ENCODE data around the gene AHR.
"Not testable (repeated sequence)": the region's sequence is repeated elsewhere in the genome, so short reads cannot be mapped to it uniquely, and the experiment has no call there.

Gene AHR

DNA sequence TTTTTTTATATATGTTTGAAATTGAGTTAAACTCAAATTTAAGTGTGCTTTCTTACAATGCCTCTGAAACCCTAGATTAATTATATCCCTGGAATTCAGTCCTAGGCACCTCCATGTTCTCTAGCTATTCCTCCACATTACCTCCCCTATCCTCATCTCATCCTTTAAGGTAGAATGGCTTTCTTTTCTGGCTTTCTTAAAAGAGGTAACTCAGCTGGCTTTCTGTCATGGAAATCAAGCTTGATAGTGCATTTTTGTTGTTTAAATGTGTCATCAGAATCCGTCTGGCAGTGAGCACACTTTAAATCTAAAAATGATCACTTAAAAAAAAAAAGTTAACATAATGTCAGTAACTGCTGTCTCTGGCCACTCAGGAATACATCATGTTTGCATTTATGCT is 42.2 kb downstream of the AHR start:
- DNase-seq (ENCODE audit: low read depth): no peak

DNA sequence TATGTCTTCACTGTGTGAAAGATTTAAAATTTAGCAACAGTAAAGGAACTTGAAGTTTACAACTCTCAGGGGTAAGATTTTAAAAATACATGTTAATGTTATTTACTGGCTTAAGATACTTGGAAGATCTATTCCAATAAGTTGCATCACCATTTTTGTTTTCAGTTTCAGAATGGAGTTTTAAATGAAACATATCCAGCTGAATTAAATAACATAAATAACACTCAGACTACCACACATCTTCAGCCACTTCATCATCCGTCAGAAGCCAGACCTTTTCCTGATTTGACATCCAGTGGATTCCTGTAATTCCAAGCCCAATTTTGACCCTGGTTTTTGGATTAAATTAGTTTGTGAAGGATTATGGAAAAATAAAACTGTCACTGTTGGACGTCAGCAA is 44.3 kb downstream of the AHR start:
- no peak for DNase-seq (ENCODE audit: low read depth)

DNA sequence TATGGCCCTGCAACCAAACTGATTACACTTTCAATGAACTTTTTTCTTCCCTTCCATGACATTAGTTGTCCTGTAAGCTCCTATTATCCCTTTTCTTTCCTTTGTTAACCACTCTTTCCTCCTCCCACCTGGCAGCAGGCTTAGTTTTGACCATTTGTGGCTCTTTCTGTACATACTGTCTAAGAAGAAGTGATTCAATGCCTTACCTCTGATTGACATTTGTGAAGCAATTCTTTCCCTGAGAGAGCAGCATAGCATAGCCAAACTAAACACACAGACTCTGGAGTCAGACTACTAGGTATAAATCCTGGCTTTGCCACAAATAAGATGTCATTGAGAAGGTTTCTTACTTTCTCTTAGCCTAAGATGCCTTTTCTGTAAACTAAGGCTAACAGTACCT is 48.9 kb downstream of the AHR start:
- no peak for DNase-seq (ENCODE audit: low read depth)

DNA sequence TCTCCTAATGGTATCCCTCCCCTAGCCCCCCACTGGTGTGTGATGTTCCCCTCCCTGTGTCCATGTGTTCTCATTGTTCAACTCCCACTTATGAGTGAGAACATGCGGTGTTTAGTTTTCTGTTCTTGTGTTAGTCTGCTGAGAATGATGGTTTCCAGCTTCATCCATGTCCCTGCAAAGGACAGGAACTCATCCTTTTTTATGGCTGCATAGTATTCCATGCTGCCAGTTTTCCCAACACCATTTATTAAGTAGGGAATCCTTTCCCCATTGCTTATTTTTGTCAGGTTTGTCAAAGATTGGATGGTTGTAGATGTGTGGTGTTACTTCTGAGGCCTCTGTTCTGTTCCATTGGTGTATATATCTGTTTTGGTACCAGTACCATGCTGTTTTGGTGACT is 50.5 kb downstream of the AHR start:
- DNase-seq (ENCODE audit: low read depth): not testable (repeated sequence)

DNA sequence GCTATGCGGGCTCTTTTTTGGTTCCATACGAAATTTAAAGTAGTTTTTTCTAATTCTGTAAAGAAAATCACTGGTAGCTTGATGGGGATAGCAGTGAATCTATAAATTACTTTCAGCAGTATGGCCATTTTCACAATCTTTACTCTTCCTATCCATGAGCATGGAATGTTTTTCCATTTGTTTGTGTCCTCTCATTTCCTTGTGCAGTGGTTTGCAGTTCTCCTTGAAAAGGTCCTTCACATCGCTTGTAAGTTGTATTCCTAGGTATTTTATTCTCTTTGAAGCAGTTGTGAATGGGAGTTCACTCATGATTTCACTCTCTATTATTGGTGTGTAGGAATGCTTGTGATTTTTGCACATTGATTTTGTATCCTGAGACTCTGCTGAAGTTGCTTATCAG is 51.9 kb downstream of the AHR start:
- not testable (repeated sequence) for DNase-seq (ENCODE audit: low read depth)

DNA sequence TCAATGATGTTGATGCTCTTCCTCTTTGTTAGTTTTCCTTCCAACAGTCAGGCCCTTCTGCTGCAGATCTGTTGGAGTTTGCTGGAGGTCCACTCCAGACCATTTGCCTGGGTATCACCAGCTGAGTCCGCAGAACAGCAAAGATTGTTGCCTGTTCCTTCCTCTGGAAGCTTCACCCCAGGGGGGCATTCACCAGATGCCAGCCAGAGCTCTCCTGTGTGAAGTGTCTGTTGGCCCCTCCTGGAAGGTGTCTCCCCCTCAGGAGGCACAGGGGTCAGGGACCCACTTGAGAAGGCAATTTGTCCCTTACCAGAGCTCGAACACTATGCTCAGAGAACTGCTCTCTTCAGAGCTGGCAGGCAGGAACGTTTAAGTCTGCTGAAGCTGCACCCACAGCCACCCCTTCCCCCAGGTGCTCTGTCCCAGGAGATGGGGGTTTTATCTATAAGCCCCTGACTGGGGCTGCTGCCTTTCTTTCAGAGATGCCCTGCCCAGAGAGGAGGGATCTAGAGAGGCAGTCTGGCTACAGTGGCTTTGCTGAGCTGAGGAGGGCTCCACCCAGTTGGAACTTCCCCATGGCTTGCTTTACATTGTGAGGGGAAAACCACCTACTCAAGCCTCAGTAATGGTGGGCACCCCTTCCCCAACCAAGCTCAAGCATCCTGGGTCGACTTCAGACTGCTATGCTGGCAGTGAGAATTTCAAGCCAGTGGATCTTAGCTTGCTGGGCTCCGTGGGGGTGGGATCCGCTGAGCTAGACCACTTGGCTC is 55.4 kb downstream of the AHR start:
- not testable (repeated sequence) for DNase-seq (ENCODE audit: low read depth)

DNA sequence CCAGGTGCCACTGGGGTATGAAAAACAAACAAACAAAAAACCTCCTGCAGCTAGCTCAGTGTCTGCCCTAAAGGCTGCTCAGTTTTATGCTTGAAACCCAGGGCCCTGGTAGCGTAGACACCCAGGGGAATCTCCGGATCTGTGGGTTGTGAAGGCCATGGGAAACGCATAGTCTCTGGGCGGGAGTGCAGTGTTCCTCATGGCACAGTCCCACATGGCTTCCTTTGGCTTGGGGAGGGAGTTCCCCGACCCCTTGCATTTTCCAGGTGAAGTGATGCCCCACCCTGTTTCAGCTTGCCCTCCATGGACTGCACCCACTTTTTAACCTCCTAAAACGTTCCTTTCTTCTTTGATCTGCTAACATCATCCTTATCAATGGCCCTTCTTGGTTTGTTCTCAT is 56.0 kb downstream of the AHR start:
- no peak for DNase-seq (ENCODE audit: low read depth)

DNA sequence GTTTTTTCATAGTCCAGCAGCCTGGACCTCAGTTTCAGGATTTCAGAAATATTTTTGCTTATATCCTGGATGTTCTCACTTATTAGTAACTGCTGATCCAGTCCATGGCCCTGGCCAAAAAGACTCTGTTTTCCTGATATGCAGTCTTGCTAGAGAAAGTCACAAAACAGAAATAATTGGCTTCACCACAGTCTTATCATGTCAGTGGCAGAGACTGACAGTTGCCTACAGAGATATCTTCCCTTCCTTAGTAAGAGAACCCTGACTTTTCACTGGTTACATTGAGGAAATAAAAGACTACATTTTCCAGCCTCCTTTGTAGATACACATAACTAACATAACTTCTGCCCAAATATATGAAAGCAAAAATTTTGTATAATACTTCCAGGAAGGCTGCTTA is 56.6 kb downstream of the AHR start:
- no peak for DNase-seq (ENCODE audit: low read depth)

DNA sequence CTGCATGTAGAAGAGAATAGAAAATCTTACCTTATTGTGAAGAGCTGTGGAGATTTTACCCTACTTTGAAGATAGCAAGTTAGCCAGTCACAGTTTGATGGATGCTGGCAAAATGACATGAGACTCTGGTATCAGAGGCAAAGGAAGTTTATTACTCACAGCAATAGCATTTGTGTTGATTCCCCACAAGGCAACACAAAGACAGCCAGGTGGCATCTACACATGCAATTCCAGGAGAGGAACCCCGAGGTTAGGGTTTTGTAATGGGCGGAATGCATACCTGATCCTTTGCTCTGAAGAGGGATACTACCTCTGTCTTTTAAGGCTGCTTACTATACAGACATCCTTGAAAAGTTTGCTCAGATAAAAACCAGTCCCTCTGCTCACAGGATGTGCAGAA is 59.5 kb downstream of the AHR start:
- DNase-seq (ENCODE audit: low read depth): no peak

DNA sequence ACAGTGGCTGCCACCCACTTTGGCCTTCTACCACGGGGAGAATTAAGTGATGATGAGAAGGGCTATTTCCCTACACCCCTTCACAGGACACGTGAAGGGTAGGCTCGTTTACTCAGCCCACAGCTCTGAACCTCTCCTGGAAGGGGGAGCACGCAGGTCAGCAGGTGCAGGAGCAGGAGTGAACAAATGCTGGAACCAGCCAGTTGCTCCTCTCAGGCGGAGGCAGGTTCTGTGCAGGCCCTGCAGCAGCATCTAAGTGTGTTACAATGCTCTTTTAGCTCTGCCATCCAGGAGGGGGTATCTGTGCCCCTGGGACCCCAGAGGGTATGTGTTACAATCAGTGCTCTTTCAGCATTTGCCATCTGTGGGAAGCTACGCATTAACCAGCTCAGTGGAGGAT is 61.2 kb downstream of the AHR start:
- no peak for DNase-seq (ENCODE audit: low read depth)

DNA sequence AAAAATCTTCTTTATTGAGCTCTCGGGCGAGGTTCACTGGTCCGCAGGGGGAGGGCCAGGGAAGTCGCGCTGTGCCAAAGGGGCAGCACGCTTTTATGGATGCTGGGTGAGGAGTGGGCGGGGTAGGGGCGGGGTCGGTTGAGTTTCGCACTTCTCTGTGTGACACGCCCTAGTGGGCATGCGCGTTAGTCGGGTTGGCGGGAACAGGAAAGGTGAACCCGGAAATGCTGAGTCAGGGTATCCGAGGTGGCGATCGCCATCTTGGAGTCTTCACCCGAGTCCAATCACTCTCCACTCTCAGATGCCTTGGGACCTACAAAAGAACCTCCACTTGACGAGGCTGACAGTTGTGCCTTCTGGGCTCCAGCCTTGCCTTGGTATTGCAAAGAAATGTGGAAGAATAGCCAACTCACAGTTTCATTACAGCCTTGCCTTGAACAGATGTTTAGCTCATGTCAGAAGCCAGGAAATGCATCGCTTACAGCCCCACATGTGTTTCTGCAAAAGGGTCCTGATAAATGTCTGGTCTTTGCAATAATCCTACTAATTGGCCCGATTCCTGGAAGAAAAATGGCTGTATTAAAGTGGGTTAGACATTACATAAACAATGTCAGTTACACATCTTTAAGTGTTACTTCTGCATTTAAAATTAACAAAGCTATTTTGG is 64.1 kb downstream of the AHR start:
- no peak for DNase-seq (ENCODE audit: low read depth)

DNA sequence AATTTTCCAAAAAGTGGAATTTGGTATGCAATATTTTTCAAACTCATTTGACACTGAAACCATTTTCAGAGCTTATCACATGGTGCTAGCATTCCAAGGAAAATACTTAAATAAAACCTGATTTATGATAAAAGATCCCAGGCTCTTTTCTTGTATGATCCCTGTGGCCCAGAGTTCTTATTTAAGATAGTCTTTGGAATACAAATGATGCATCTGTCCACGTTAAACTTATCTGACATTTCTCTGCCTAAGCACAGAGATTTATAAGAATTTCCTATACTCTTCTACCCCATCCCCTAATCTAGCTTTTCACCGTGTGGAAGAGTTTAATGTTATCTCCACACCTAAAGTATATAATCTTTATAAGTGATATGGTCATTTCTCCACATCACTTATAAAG is 66.2 kb downstream of the AHR start:
- no peak for DNase-seq (ENCODE audit: low read depth)

DNA sequence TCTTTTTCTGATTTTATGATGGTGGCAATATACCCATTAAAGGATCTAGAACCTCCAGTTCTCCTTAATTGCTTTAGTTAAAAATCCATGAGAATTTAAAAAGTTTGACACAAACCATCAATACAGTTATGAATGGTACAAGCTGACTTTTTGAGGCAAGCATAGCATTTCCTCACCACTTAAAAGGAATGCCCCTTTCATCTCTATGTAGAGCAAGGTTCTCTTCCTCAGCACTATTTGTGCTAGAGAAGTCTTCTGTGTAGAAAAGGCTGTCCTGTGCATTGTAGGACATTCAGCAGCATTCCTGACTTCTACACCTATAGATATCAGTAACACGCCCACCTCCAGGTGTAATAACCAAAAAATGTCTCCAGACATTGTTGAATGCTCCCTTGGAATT is 67.3 kb downstream of the AHR start:
- no peak for DNase-seq (ENCODE audit: low read depth)

DNA sequence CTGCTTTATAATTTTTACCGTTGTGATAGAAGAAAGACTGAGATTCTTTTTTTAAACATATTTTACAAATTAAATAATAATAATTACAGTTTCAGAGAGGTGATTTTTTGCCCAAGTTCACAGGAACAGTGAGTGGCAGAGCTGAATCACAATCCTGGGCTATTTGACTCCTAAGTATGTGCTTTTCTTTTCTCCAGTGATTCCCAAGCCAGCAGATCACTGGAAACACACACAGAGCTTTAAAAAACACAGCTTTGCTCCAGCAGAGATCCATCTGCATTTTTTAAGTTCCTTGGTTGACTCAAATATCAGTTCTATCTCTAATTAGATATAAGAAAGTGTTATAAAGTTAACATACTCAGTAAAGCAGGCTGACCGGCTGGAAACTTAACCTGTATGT is 69.0 kb downstream of the AHR start:
- DNase-seq (ENCODE audit: low read depth): no peak

DNA sequence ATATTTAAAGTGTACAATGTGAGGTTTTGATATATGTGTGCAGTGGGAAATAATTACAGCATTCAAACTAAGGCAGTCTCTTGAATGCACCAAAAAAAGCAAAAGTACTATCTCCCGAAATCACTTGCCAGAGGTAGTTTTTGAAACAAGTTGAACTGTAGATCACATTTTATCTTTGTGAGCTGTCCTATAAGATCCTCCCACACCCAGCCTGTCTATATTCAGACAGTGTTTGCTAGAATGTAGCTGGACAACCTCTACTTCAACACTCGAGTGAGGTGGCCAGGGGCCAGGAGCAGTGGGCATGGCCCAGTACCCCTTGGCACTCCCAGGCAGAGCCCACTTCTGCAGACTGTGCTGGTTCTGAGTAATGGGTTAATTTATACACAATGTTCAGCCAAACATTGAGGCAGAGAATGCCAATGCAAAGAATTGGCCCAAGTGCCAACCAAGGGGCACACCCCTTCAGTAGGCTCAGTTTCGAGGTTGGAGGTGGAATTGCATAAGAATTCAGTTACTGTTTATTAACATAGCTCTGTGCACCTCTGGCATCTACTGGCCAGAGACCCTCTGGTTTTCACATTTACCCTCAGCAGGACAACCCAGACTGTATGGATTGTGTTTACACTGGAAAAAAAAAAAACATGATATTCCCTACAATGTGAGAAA is 70.5 kb downstream of the AHR start:
- no peak for DNase-seq (ENCODE audit: low read depth)

DNA sequence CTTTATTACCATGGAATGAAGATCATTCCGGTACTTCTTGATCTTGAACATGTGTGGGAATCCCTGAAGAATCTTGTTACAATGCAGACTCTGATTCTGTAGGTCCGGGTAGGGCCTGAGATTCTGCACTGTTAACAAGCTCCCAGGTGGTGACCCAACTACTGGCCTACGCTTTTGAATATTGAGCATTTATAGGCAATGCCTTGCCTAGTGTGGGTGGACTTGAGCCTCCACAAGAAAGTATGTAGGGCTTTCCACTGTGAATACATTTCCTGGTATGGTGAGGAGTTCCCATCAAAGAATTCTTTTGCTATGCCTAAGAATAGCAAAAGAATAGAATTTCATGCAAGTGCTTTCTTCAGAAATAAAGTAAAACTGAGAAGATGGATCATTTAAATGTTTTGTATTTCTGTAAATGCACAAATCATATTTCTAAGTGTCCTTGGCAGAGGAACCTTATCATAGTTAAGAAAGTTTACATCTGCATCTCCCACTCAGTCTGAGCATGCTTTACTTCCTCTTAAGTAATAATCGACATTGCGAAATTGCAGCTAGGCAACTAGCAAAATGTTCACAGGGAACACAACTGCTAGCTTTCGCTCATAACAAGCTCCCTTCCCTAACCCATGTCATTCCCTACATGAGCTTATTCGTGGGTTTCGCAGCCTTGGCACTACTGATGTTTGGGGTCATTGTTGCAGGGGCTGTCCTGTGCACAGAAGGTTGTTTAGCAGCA is 71.4 kb downstream of the AHR start:
- no peak for DNase-seq (ENCODE audit: low read depth)

DNA sequence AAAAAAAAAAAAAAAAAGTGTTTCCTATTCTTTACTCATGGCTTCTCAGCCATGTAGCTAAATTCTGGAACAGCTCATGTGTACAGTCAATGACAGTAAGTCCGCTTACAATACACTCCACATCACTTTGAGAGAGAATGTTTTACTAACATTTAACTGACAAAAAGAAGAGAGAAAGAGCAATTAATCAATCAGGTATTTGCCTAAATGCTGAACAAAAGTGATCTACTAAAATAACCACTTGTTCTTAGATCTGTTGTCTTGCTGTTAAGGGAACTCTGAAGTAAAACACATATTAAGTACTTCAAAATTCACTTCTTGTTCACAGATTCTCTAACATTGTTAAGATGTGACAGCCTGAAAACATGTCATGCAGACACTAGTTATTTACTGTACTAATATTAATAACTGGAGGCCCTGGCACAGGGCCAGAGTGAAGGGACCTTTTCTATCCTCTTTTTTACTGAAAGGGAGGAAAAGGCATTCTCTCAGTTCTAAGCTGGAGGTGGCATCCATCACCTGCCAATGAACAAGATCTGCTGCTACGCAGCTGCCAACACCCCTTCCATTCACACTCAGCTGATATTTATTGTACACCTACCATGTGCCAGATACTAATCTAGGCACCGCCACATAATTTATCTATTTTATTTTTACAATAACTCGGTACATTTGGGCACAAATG is 72.6 kb downstream of the AHR start:
- DNase-seq (ENCODE audit: low read depth): no peak

DNA sequence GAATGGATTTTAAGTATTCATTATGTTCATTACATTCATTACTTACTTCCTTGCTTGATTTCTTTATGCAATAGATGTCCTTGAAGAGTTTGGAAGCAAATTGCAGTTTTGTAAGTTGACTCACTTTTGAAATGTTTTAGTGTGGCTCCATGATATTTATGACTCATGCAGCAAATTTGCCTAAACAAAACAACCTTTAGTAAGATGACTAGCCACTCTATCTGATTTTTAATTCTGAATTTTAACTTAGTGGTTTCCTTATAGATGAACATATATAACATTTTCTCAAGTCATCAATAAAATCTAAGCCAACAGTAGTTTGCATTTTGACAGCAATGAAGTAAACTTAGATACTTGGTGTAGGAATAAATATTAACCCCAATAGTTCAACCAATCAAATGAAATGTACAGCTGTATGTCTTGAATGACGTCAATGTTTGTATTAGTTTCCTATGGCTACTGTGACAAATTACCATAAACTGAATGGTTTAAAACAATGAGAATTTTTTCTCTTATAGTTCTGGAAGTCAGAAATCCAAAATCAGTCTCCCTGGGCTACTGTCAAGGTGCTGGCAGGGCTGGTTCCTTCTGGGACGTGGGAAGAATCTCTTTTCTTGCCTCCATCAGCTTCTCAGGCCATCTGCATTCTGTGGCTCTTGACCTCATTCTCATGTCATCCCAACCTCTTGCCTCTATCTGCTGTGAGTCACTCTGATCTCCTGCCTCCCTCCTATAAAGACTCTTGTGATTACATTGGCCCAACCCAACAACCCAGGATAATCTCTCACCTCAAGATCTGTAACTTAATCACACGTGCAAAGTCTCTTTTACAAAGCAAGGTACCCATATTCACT is 73.4 kb downstream of the AHR start:
- no peak for DNase-seq (ENCODE audit: low read depth)

DNA sequence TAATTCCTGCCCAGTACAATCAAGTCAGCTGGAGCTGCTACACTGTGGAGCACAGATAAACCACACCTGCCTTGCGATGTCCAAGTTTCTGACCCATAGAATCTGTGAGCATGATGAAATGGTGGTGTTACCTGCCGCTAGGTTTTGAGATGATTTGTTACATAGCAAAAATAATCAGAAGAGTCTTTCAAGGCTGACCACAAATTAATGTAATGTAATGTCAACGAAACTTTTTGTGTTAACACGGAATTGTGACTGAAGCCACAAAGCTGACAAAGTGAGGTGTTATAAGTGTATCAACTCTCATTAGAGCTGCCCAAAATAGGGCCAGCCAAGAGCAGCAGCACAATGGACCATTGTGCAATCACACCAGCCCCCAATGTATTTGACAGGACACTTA is 75.7 kb downstream of the AHR start:
- DNase-seq (ENCODE audit: low read depth): no peak

DNA sequence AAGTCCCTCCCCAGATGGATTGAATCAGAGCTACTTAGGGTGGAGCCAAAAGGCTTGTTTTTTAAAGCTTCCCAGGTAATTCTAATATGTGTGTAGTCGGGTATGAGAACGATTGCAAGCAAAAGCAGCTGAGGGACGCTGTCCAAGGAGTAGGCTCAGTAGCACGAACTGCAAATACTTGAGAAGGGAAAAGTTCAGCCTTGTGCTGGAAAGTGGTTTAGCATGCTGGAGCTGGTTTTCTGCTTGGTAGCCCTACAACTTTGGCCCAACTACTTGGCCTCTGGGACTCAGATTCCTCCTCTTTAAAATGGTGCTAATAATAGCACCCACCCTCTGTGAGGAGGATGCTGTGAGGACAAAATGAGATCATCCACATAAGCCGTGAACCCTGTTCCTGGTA is 76.2 kb downstream of the AHR start:
- no peak for DNase-seq (ENCODE audit: low read depth)

DNA sequence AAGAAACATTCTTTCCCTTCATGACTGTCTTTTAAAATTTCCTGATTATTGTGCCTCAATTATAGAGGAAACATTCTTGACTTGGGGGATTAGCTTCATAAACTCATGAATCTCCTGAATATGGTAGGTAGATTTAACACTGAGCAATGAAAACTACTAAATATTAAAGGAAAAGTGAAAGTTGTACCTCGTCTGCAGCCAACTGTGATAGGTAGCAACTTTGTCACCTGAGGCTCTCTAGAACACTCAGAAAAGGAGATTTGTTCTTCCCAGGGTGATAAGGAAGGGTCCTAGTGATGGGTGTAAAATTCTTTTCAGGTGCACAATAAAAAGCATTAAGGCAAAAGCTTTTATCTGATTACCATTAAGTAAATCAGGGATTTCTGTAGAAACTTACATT is 78.1 kb downstream of the AHR start:
- DNase-seq (ENCODE audit: low read depth): no peak
